Measurements from ENCODE around the gene PDZD2.

Gene PDZD2

GRCh38 chr5:31637851-31638250 is 1.1 kb upstream of the PDZD2 start:
- no peak for DNase-seq (ENCODE audit: low read depth in 1 of 2, low spot score in 1 of 2)

GRCh38 chr5:31638345-31638744 is 586 bp upstream of the PDZD2 start:
- DNase-seq (ENCODE audit: low read depth in 1 of 2, low spot score in 1 of 2), result no peak

GRCh38 chr5:31639481-31640411 is 815 bp downstream of the PDZD2 start:
- DNase-seq (ENCODE audit: low read depth in 1 of 2, low spot score in 1 of 2), result no peak

GRCh38 chr5:31640573-31640972 is 1.6 kb downstream of the PDZD2 start:
- no peak for DNase-seq (ENCODE audit: low read depth in 1 of 2, low spot score in 1 of 2)

GRCh38 chr5:31641059-31641458 is 2.1 kb downstream of the PDZD2 start:
- DNase-seq (ENCODE audit: low read depth in 1 of 2, low spot score in 1 of 2), result no peak

- DNase-seq (ENCODE audit: low read depth in 1 of 2, low spot score in 1 of 2), result no peak
Observed at GRCh38 chr5:31641575-31641974, 2.6 kb downstream of the PDZD2 start.

- no peak for DNase-seq (ENCODE audit: low read depth in 1 of 2, low spot score in 1 of 2)
Observed at GRCh38 chr5:31645420-31646081, 6.6 kb downstream of the PDZD2 start.

GRCh38 chr5:31648326-31648725 is 9.4 kb downstream of the PDZD2 start:
- no peak for DNase-seq (ENCODE audit: low read depth in 1 of 2, low spot score in 1 of 2)

- DNase-seq (ENCODE audit: low read depth in 1 of 2, low spot score in 1 of 2), result no peak
Observed at GRCh38 chr5:31651241-31651640, 12.3 kb downstream of the PDZD2 start.

- no peak for DNase-seq (ENCODE audit: low read depth in 1 of 2, low spot score in 1 of 2)
Observed at GRCh38 chr5:31655491-31655890, 16.6 kb downstream of the PDZD2 start.

- DNase-seq (ENCODE audit: low read depth in 1 of 2, low spot score in 1 of 2), result no peak
Observed at GRCh38 chr5:31656806-31657205, 17.9 kb downstream of the PDZD2 start.

GRCh38 chr5:31657315-31657979 is 18.5 kb downstream of the PDZD2 start:
- DNase-seq (ENCODE audit: low read depth in 1 of 2, low spot score in 1 of 2), result no peak

- DNase-seq (ENCODE audit: low read depth in 1 of 2, low spot score in 1 of 2), result no peak
Observed at GRCh38 chr5:31661257-31661656, 22.3 kb downstream of the PDZD2 start.

- DNase-seq (ENCODE audit: low read depth in 1 of 2, low spot score in 1 of 2), result no peak
Observed at GRCh38 chr5:31663519-31663918, 24.6 kb downstream of the PDZD2 start.

- no peak for DNase-seq (ENCODE audit: low read depth in 1 of 2, low spot score in 1 of 2)
Observed at GRCh38 chr5:31664566-31664965, 25.6 kb downstream of the PDZD2 start.

GRCh38 chr5:31671339-31671741 is 32.4 kb downstream of the PDZD2 start:
- DNase-seq (ENCODE audit: low read depth in 1 of 2, low spot score in 1 of 2), result no peak

GRCh38 chr5:31674371-31674951 is 35.5 kb downstream of the PDZD2 start:
- DNase-seq (ENCODE audit: low read depth in 1 of 2, low spot score in 1 of 2), result no peak

- DNase-seq (ENCODE audit: low read depth in 1 of 2, low spot score in 1 of 2), result no peak
Observed at GRCh38 chr5:31675472-31675871, 36.5 kb downstream of the PDZD2 start.

- DNase-seq (ENCODE audit: low read depth in 1 of 2, low spot score in 1 of 2), result no peak
Observed at GRCh38 chr5:31678180-31678579, 39.2 kb downstream of the PDZD2 start.

- no peak for DNase-seq (ENCODE audit: low read depth in 1 of 2, low spot score in 1 of 2)
Observed at GRCh38 chr5:31680528-31680927, 41.6 kb downstream of the PDZD2 start.

- DNase-seq (ENCODE audit: low read depth in 1 of 2, low spot score in 1 of 2), result no peak
Observed at GRCh38 chr5:31682025-31682424, 43.1 kb downstream of the PDZD2 start.

- DNase-seq (ENCODE audit: low read depth in 1 of 2, low spot score in 1 of 2), result no peak
Observed at GRCh38 chr5:31682851-31683250, 43.9 kb downstream of the PDZD2 start.
